ENCODE data around the gene RFTN1.

DNA sequence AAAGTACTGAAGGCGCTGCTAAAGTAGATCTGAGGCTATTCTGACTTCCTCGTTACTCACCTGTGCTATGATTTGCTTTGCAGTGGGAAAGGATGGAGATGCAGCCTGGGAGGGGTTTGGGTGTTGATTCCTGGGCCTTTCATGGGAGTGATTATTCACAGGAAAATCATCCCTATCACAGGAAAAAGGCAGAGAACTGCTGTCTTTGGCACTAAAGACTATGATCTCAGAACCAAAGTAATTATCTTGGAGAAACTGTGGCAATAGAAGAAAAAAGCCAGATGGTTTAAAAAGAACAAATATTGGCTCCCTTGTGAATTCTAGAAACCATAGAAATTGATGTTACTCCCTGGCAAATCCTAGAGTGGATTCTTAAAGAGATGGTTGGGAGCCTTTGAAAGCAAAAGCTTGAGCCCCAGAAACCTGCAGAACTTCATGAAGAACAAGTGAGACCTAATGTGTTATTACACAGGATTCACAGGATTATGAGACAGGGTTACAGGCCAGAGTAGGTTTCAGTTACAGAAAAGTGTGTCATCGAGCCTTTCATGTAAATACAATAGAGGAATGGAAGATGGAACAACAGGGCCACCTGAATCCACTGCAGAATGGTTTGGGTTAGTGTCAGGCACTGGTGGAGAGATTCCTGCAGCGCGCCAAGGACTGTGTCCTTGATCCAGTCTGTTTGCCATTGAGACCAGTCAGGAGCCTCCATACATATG is 162.7 kb downstream of the RFTN1 start:
- TF ChIP-seq, protein P1, sequence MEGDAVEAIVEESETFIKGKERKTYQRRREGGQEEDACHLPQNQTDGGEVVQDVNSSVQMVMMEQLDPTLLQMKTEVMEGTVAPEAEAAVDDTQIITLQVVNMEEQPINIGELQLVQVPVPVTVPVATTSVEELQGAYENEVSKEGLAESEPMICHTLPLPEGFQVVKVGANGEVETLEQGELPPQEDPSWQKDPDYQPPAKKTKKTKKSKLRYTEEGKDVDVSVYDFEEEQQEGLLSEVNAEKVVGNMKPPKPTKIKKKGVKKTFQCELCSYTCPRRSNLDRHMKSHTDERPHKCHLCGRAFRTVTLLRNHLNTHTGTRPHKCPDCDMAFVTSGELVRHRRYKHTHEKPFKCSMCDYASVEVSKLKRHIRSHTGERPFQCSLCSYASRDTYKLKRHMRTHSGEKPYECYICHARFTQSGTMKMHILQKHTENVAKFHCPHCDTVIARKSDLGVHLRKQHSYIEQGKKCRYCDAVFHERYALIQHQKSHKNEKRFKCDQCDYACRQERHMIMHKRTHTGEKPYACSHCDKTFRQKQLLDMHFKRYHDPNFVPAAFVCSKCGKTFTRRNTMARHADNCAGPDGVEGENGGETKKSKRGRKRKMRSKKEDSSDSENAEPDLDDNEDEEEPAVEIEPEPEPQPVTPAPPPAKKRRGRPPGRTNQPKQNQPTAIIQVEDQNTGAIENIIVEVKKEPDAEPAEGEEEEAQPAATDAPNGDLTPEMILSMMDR (conservative IDR thresholded peaks at IDR 0.05 in 1 of 2, IDR thresholded peaks at IDR 0.05 in 1 of 2; ENCODE audit: low read depth in 1 of 2, low read length in 2 of 2), result no peak
- no peak for TF ChIP-seq EZH2 (IDR thresholded peaks at IDR 0.05; ENCODE audit: low read length, missing control alignments)
